ENCODE measurements around the gene RPH3AL. TPM values are rescaled to one million over a fixed set of nuclear protein-coding genes. Genes with fewer than 3 reads are reported as not detected.

Gene RPH3AL
- total and polyA plus RNA-seq, 8 donors, result 8.9 to 57.1 (median 11.0) TPM

DNA sequence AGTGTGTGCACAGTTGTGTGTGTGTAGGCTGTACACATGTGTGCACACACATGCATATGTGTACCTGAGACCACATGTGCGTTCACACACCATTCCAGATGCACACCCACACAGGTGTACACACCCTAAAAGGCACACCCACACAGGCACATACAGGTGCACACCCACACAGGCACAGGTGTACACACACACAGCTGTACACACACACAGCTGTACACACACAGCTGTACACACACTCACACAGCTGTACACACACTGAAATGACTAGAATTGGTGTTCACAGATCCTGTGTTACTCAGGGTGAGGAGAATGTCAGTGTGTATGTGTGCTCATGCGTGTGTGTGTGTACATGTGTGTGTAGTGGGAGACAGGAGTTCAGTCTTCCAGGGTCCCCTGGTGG, 155.3 kb downstream of the RPH3AL start:
- Histone ChIP-seq H3K27me3 (peaks cover 0 to 54% of the 10 kb centered on the region in 2 donors), H3K27ac (no peak overlapping the region), H3K4me1 (peaks cover 14 to 15% of the 10 kb centered on the region in 2 donors), H3K36me3 (no peaks in the 10 kb centered on the region), H3K4me3 (no peak overlapping the region), H3K9me3 (no peaks in the 10 kb centered on the region)
- intact Hi-C loops (cut with DNase I), result no loop called here
- DNase-seq (no peak), ATAC-seq (no peak)
- TF ChIP-seq, protein P1, sequence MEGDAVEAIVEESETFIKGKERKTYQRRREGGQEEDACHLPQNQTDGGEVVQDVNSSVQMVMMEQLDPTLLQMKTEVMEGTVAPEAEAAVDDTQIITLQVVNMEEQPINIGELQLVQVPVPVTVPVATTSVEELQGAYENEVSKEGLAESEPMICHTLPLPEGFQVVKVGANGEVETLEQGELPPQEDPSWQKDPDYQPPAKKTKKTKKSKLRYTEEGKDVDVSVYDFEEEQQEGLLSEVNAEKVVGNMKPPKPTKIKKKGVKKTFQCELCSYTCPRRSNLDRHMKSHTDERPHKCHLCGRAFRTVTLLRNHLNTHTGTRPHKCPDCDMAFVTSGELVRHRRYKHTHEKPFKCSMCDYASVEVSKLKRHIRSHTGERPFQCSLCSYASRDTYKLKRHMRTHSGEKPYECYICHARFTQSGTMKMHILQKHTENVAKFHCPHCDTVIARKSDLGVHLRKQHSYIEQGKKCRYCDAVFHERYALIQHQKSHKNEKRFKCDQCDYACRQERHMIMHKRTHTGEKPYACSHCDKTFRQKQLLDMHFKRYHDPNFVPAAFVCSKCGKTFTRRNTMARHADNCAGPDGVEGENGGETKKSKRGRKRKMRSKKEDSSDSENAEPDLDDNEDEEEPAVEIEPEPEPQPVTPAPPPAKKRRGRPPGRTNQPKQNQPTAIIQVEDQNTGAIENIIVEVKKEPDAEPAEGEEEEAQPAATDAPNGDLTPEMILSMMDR (IDR thresholded peaks at IDR 0.05), result no peak

DNA sequence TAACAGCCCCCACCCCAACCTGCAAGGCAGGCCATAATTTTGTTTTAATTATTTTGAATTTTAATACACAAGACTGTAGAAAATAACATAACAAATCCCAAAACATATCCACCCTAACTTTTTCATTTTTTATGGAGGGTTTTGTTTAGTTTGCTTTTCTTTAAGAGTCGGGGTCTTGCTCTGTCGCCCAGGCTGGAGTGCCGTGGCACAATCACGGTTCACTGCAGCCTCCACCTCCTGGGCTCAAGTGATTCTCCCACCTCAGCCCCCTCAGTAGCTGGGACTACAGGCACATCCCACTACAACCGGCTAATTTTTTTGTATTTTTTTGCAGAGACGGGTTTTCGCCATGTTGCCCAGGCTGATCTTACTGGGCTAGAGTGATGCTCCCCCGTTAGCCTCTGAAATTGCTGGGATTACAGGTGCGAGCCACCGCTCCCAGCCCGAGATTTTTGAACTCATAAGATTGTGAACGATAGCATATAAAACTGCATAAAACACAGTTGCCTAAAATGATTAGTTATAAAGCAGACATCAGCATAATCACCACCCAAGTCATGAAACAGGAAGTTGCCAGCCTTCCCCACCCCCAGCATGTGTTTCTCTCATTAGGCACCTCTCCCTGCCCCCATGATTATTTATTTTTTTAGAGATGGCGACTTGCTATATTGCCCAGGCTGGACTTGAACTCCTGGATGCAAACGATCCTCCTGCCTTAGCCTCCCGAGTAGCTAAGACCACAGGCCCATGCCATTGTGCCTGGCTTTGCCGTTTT, 157.6 kb downstream of the RPH3AL start:
- intact Hi-C loops (cut with DNase I), result no loop called here
- Histone ChIP-seq H3K4me1 (peaks cover 8 to 11% of the 10 kb centered on the region in 2 donors), H3K27me3 (peaks cover 0 to 54% of the 10 kb centered on the region in 2 donors), H3K9me3 (no peaks in the 10 kb centered on the region), H3K27ac (no peak overlapping the region), H3K36me3 (no peaks in the 10 kb centered on the region), H3K4me3 (no peak overlapping the region)
- no peak for ATAC-seq
- no peak for DNase-seq
- TF ChIP-seq, protein P1 (IDR thresholded peaks at IDR 0.05), result no peak

DNA sequence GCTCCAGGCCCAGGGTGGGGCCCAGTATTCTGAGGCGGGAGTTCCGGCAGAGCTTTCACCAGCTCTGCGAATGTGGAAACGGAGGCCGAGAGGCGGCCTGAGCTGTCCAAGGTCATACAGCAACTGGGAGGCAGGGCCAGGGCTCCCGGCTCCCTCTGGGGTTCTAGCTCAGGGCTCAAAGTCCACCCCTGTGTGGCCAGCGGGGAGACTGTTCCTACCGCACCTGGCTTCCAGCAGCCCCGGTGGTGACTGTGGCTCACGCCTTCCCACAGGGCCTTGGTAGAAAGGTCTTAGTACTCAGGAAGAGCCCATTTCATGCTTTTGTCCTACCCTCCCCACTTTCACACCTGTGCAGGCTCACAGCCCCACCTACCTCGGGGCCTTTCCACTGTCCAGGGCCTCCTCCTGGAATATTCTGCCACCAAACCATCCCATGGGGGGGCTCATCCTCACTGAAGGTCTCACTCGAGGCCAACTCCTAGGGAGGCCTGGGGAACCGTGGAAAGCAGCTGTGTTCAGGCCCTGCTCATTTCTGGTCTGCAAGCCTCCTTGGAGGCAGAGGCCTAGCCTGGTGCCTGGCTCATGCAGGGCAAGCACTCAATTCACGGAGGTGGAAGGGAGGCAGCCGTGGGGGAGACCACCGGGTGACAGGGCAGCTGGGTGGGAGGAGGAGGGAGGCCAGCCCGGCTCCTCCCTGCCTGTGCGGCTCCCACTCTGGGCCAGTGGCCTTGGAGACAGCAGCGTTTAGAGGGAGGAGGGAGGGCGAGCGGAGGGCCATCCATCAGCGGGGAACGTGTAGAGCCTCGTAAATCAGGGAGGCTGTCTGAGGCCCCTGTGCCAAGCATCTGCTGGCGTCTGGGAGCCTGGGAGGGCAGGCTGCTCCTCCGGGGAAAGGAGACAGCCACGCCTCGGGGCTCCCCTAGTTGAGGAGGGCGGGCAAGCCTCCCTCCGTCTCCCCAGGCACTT, 158.5 kb downstream of the RPH3AL start:
- intact Hi-C loops (cut with DNase I), result no loop called here
- Histone ChIP-seq H3K4me1 (peaks cover 0 to 3% of the 10 kb centered on the region in 2 donors), H3K27me3 (peaks cover 0 to 53% of the 10 kb centered on the region in 2 donors), H3K9me3 (no peaks in the 10 kb centered on the region), H3K36me3 (no peaks in the 10 kb centered on the region), H3K4me3 (no peak overlapping the region), H3K27ac (no peak overlapping the region)
- DNase-seq (no peak), ATAC-seq (no peak)
- TF ChIP-seq, protein P1 (IDR thresholded peaks at IDR 0.05), result no peak

DNA sequence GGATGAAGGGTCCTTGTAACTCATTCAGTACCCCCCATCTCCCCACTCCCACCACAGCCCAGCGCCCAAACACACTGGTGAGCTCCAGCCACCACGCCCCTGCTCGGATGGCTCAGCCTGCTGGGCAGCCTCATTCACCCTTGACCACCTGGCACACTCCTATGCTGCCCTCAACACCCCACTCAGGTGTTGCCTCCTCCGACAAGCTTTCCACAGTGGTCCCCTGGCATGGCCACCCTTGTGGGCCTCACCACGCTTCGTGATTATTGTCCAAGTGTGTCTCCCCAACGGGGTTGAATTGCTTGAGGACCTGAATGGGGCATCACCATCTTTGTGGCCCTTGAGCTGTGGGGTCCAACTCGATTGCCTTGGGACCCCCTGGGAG, 159.2 kb downstream of the RPH3AL start:
- H3K4me1 ChIP-seq, result no peaks in the 10 kb centered on the region
- TF ChIP-seq, protein P1 (IDR thresholded peaks at IDR 0.05), result no peak
- no peak for DNase-seq
- H3K27ac ChIP-seq, result no peak overlapping the region
- intact Hi-C loops (cut with DNase I), result no loop called here
- no peak for ATAC-seq
- no peaks in the 10 kb centered on the region for H3K9me3 ChIP-seq
- no peaks in the 10 kb centered on the region for H3K36me3 ChIP-seq
- H3K27me3 ChIP-seq, result peaks cover 0 to 46% of the 10 kb centered on the region in 2 donors
- H3K4me3 ChIP-seq, result no peak overlapping the region

All from left lung (tissue), 10 donors.